SK-N-MC (cell line): ENCODE results near the gene NCOR1.

ENCODE experiments used
- EZH2 ChIP-seq: fragments of 200-600 bp; sonication (generic); IDR thresholded peaks from one replicate; pipeline ENCODE4 v1.6.1; 2017; ENCODE audit warnings: antibody characterized with exemption
- POLR2AphosphoS5 ChIP-seq: IDR thresholded peaks from 2 replicates; pipeline ENCODE4 v1.6.1; 2012; ENCODE audit warnings: mild to moderate bottlenecking, low read depth, low read length, borderline replicate concordance

- TF ChIP-seq POLR2AphosphoS5: no peak
- no peak for TF ChIP-seq EZH2
Observed at GRCh38 chr17:16212793-16213192, 2.5 kb downstream of the NCOR1 start.
